Vagina (tissue), 2 donors: ENCODE data around the gene NOP9. TPM values are rescaled to one million over a fixed set of nuclear protein-coding genes. Genes with fewer than 3 reads are reported as not detected.

Experiments
- DNase-seq, 2 donors: peaks; one replicate each; pipeline ENCODE4 v3.0.0-alpha.2; 2017; ENCODE audit errors: extremely low spot score in 2 of 2
- H3K27ac ChIP-seq: fragments of 200-600 bp; sonication (generic); one replicate; pipeline ENCODE4 v1.5.1; 2019
- H3K27me3 ChIP-seq: fragments of 200-600 bp; sonication (generic); one replicate; pipeline ENCODE4 v1.5.1; 2019
- H3K36me3 ChIP-seq, 2 donors: fragments of 200-600 bp; sonication (generic); one replicate each; pipeline ENCODE4 v1.5.1; 2017 to 2019
- H3K4me1 ChIP-seq: fragments of 200-600 bp; sonication (generic); one replicate; pipeline ENCODE4 v1.5.1; 2019
- H3K4me3 ChIP-seq, 2 donors: fragments of 200-600 bp; sonication (generic); 1 replicate in 1 of 2; 2 replicates in 1 of 2; pipeline ENCODE4 v1.5.1; 2016 to 2019
- H3K9me3 ChIP-seq: fragments of 200-600 bp; sonication (generic); one replicate; pipeline ENCODE4 v1.5.1; 2019
- CTCF ChIP-seq, 3 experiments: fragments of 450-650 bp in 2 of 3; fragments of 200-600 bp in 1 of 3; sonication (generic) in 1 of 3; IDR thresholded peaks; one replicate each; pipeline ENCODE4 v1.5.1; 2017 to 2019; ENCODE audit warnings: antibody characterized with exemption in 3 of 3, mild to moderate bottlenecking in 2 of 3, moderate library complexity in 2 of 3
- POLR2A ChIP-seq, 2 donors: fragments of 450-650 bp; IDR thresholded peaks; one replicate each; pipeline ENCODE4 v1.6.1; 2017; ENCODE audit warnings: antibody characterized with exemption in 2 of 2, mild to moderate bottlenecking in 2 of 2, moderate library complexity in 2 of 2
- POLR2AphosphoS5 ChIP-seq, 2 donors: sonication (generic); formaldehyde crosslinking; IDR thresholded peaks; one replicate each; pipeline ENCODE4 v1.9.0; 2017; ENCODE audit warnings: antibody characterized with exemption in 2 of 2, mild to moderate bottlenecking in 2 of 2, low read depth in 1 of 2; ENCODE audit not compliant: insufficient read depth in 1 of 2
- intact Hi-C: fragments of 100-400 bp; cut with DNase I; formaldehyde crosslinking; loops from one replicate; pipeline ENCODE4 v1.15.1; 2023
- total RNA-seq: library from RNA; depleted of rRNA; stranded (reverse); fragments of >200 nt; gene quantifications from one replicate; pipeline ENCODE4 v1.2.3, GENCODE V29; 2016

Gene NOP9
- total RNA-seq, 1 donor from 2014 or later, result 13.8 TPM

GRCh38 chr14:24269910-24270536, 29.6 kb upstream of the NOP9 start:
- Histone ChIP-seq H3K27me3 (no peaks in the 10 kb centered on the region), H3K4me3 (no peak overlapping the region), H3K36me3 (peaks cover 0 to 28% of the 10 kb centered on the region in 2 donors), H3K4me1 (peaks cover 18% of the 10 kb centered on the region), H3K27ac (no peak overlapping the region), H3K9me3 (no peaks in the 10 kb centered on the region)
- DNase-seq, result no peak
- intact Hi-C loops, result no loop called here
- no peak for TF ChIP-seq POLR2A (IDR thresholded peaks at IDR 0.05)
- no peak for TF ChIP-seq POLR2AphosphoS5 (IDR thresholded peaks at IDR 0.05; ENCODE audit: insufficient read depth in 1 of 2, low read depth in 1 of 2)
- TF ChIP-seq CTCF (IDR thresholded peaks at IDR 0.05), result no peak

GRCh38 chr14:24270537-24271133, 29.0 kb upstream of the NOP9 start:
- DNase-seq, result no peak
- TF ChIP-seq CTCF (IDR thresholded peaks at IDR 0.05) (no peak), POLR2AphosphoS5 (IDR thresholded peaks at IDR 0.05; ENCODE audit: insufficient read depth in 1 of 2, low read depth in 1 of 2) (no peak), POLR2A (IDR thresholded peaks at IDR 0.05) (no peak)
- peaks cover 0 to 22% of the 10 kb centered on the region in 2 donors for H3K36me3 ChIP-seq
- intact Hi-C loops, result no loop called here
- H3K4me1 ChIP-seq, result peaks cover 18% of the 10 kb centered on the region
- H3K9me3 ChIP-seq, result no peaks in the 10 kb centered on the region
- peak overlapping the region; percentile 97 for H3K27ac ChIP-seq
- H3K27me3 ChIP-seq, result no peaks in the 10 kb centered on the region
- H3K4me3 ChIP-seq, result peak overlapping the region; percentile 89 to 90

- TF ChIP-seq CTCF (IDR thresholded peaks at IDR 0.05), result peak; percentile 49 to 92 (median 60)
- TF ChIP-seq POLR2A (IDR thresholded peaks at IDR 0.05), result no peak
- peak; percentile 55 to 75 for TF ChIP-seq POLR2AphosphoS5 (IDR thresholded peaks at IDR 0.05; ENCODE audit: insufficient read depth in 1 of 2, low read depth in 1 of 2)
- no peaks in the 10 kb centered on the region for H3K27me3 ChIP-seq
- peaks cover 18% of the 10 kb centered on the region for H3K4me1 ChIP-seq
- intact Hi-C loops, result no loop called here
- H3K9me3 ChIP-seq, result no peaks in the 10 kb centered on the region
- H3K4me3 ChIP-seq, result peak within 1 kb of the TSS; percentile 89 to 90
- DNase-seq, result no peak
- H3K27ac ChIP-seq, result peak within 1 kb of the TSS; percentile 97
- peaks cover 0 to 17% of the 10 kb centered on the region in 2 donors for H3K36me3 ChIP-seq
Measured at GRCh38 chr14:24271134-24271833, 28.4 kb upstream of the NOP9 start, which contains the start of gene RABGGTA. Gene RABGGTA, minus strand, starts transcription at chr14:24271597. Its CDS starts 482 bp downstream, at chr14:24271115.

- H3K27ac ChIP-seq, result peak overlapping the region; percentile 97
- H3K9me3 ChIP-seq, result no peaks in the 10 kb centered on the region
- H3K4me3 ChIP-seq, result peak overlapping the region; percentile 89 to 90
- peaks cover 0 to 11% of the 10 kb centered on the region in 2 donors for H3K36me3 ChIP-seq
- intact Hi-C loops, result no loop called here
- no peaks in the 10 kb centered on the region for H3K27me3 ChIP-seq
- no peak for TF ChIP-seq POLR2AphosphoS5 (IDR thresholded peaks at IDR 0.05; ENCODE audit: insufficient read depth in 1 of 2, low read depth in 1 of 2)
- TF ChIP-seq CTCF (IDR thresholded peaks at IDR 0.05), result no peak
- no peak for TF ChIP-seq POLR2A (IDR thresholded peaks at IDR 0.05)
- peaks cover 18% of the 10 kb centered on the region for H3K4me1 ChIP-seq
- no peak for DNase-seq
Measured at GRCh38 chr14:24271834-24272263, 27.8 kb upstream of the NOP9 start.
